Astrocyte (in vitro differentiated cells and primary cell): Measurements from ENCODE around the gene PTPN11. TPM values are rescaled to one million over a fixed set of nuclear protein-coding genes. Genes with fewer than 3 reads are reported as not detected.

Experiments
- DNase-seq: peaks from one replicate; pipeline ENCODE4 v3.0.0-alpha.2; 2010; ENCODE audit warnings: low read depth
- FAIRE-seq: peaks from 2 replicates; lab custom pipeline; 2011; peaks lifted over from hg19 to GRCh38; lab: Jason Lieb, UNC
- H2AFZ ChIP-seq: 2 replicates; pipeline ENCODE4 v1.6.0; 2012; ENCODE audit warnings: low read depth, low read length, inconsistent platforms
- H3K27ac ChIP-seq: 2 replicates; pipeline ENCODE4 v1.5.1; 2011; ENCODE audit warnings: low read depth, low read length, inconsistent platforms
- H3K27me3 ChIP-seq: 2 replicates; pipeline ENCODE4 v1.6.0; 2011; ENCODE audit warnings: low read length, inconsistent platforms; ENCODE audit not compliant: insufficient read depth
- H3K36me3 ChIP-seq: 2 replicates; pipeline ENCODE4 v1.5.1; 2011; ENCODE audit warnings: low read length, inconsistent platforms; ENCODE audit not compliant: insufficient read depth
- H3K4me1 ChIP-seq: 2 replicates; pipeline ENCODE4 v1.5.1; 2011; ENCODE audit warnings: low read length, inconsistent platforms; ENCODE audit not compliant: insufficient read depth
- H3K4me2 ChIP-seq: 2 replicates; pipeline ENCODE4 v1.6.0; 2012; ENCODE audit warnings: low read length, inconsistent platforms
- H3K4me3 ChIP-seq: 2 replicates; pipeline ENCODE4 v1.5.1; 2011; ENCODE audit warnings: low read depth, mild to moderate bottlenecking, low read length, inconsistent platforms; ENCODE audit not compliant: insufficient read depth
- H3K79me2 ChIP-seq: 2 replicates; pipeline ENCODE4 v1.6.0; 2012; ENCODE audit warnings: mild to moderate bottlenecking, low read length, inconsistent platforms; ENCODE audit not compliant: insufficient read depth
- H3K9ac ChIP-seq: 2 replicates; pipeline ENCODE4 v1.6.0; 2012; ENCODE audit warnings: mild to moderate bottlenecking, low read length, inconsistent platforms
- H3K9me3 ChIP-seq: 2 replicates; pipeline ENCODE4 v1.5.1; 2012; ENCODE audit warnings: low read depth, mild to moderate bottlenecking, low read length, inconsistent platforms; ENCODE audit not compliant: insufficient read depth
- H4K20me1 ChIP-seq: 2 replicates; pipeline ENCODE4 v1.6.0; 2012; ENCODE audit warnings: low read length, inconsistent platforms; ENCODE audit not compliant: insufficient read depth
- H3K27ac Mint-ChIP-seq: one replicate; pipeline ENCODE4 v1.8.0; 2021; ENCODE audit warnings: mild to moderate bottlenecking, mixed read lengths; ENCODE audit not compliant: unreplicated experiment
- H3K27me3 Mint-ChIP-seq: one replicate; pipeline ENCODE4 v1.8.0; 2021; ENCODE audit warnings: low read depth, mixed read lengths; ENCODE audit not compliant: unreplicated experiment
- H3K36me3 Mint-ChIP-seq: one replicate; pipeline ENCODE4 v1.8.0; 2021; ENCODE audit warnings: low read depth, mixed read lengths; ENCODE audit not compliant: unreplicated experiment
- H3K4me1 Mint-ChIP-seq: one replicate; pipeline ENCODE4 v1.8.0; 2021; ENCODE audit warnings: low read depth, mixed read lengths; ENCODE audit not compliant: unreplicated experiment
- H3K4me3 Mint-ChIP-seq: one replicate; pipeline ENCODE4 v1.8.0; 2021; ENCODE audit warnings: mild to moderate bottlenecking, moderate library complexity, mixed read lengths; ENCODE audit not compliant: unreplicated experiment
- H3K9me3 Mint-ChIP-seq: one replicate; pipeline ENCODE4 v1.8.0; 2021; ENCODE audit warnings: mild to moderate bottlenecking, mixed read lengths; ENCODE audit not compliant: unreplicated experiment
- EZH2 ChIP-seq: IDR thresholded peaks from 2 replicates; pipeline ENCODE4 v1.6.1; 2012; ENCODE audit warnings: mild to moderate bottlenecking, low read length, inconsistent platforms; ENCODE audit not compliant: insufficient read depth
- total RNA-seq: library from RNA; stranded (reverse); gene quantifications from 2 replicates; pipeline ENCODE4 v1.2.1, GENCODE V29; 2021
- TF ChIP-seq, protein P1 (sequence below): IDR thresholded peaks from 2 replicates; pipeline ENCODE4 v1.5.1; 2011; ENCODE audit warnings: low read depth, mild to moderate bottlenecking, inconsistent platforms, low read length, moderate library complexity; ENCODE audit not compliant: insufficient read depth

The PTPN11 gene
- total RNA-seq, 1 donor from 2014 or later: 143 TPM

DNA sequence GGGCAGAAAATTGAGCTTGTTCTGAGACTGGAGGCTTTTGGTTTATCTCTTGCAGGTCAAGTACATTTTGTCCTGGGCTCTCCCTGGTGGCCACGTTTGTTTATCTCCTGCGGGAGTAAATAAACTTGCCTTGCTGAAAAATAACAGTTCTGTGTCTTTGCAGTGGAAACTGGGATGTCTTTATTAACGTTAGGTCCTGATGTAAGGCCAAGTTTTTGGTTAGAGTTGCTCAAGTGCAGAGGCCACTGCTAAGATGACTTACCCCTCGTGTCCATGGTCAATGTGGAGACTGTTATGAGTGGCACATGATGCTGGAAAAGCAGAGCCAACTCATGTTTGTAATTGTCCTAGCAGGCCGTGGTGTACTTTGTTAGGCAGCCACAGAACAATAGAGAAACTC, 3.8 kb downstream of the PTPN11 start:
- Histone ChIP-seq H3K4me2 (no peak overlapping the region), H3K79me2 (peaks cover 88% of the 10 kb centered on the region), H3K9ac (no peak overlapping the region), H3K4me1 (peaks cover 7% of the 10 kb centered on the region), H3K27me3 (no peaks in the 10 kb centered on the region), H2AFZ (no peak overlapping the region), H3K27ac (no peak overlapping the region), H3K36me3 (no peaks in the 10 kb centered on the region), H3K4me3 (no peak overlapping the region), H4K20me1 (peaks cover 74% of the 10 kb centered on the region), H3K9me3 (no peaks in the 10 kb centered on the region)
- DNase-seq: no peak
- Mint-ChIP-seq H3K4me1 (peaks cover 19% of the 10 kb centered on the region), H3K4me3 (no peak overlapping the region), H3K36me3 (no peaks in the 10 kb centered on the region), H3K9me3 (no peaks in the 10 kb centered on the region), H3K27me3 (no peaks in the 10 kb centered on the region), H3K27ac (no peak overlapping the region)
- no peak for FAIRE-seq
- TF ChIP-seq EZH2: no peak
- TF ChIP-seq, protein P1, sequence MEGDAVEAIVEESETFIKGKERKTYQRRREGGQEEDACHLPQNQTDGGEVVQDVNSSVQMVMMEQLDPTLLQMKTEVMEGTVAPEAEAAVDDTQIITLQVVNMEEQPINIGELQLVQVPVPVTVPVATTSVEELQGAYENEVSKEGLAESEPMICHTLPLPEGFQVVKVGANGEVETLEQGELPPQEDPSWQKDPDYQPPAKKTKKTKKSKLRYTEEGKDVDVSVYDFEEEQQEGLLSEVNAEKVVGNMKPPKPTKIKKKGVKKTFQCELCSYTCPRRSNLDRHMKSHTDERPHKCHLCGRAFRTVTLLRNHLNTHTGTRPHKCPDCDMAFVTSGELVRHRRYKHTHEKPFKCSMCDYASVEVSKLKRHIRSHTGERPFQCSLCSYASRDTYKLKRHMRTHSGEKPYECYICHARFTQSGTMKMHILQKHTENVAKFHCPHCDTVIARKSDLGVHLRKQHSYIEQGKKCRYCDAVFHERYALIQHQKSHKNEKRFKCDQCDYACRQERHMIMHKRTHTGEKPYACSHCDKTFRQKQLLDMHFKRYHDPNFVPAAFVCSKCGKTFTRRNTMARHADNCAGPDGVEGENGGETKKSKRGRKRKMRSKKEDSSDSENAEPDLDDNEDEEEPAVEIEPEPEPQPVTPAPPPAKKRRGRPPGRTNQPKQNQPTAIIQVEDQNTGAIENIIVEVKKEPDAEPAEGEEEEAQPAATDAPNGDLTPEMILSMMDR: no peak

DNA sequence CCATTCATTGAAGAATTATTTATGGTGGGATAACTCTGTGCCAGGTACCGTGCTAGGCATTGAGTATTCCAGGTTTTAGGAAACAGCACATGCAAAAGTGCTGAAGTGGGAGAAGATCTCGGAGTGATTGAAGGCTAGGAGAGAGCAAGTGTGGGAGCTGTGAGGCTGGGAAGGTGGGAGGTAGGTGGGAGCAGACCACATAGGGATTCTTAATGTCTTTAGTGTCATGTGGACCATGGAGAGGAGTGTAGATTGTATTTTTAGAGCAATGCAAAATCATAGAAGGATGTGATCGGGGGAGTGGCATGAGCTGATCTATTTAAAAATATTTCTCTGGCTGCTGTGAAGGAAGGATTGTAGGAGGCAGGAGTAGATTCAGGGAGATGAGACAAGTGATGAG, 5.4 kb downstream of the PTPN11 start:
- no peaks in the 10 kb centered on the region for H3K36me3 Mint-ChIP-seq
- H3K9me3 ChIP-seq: no peaks in the 10 kb centered on the region
- H3K27me3 Mint-ChIP-seq: no peaks in the 10 kb centered on the region
- no peak for TF ChIP-seq EZH2
- TF ChIP-seq, protein P1: no peak
- no peaks in the 10 kb centered on the region for H3K36me3 ChIP-seq
- DNase-seq (no peak), FAIRE-seq (no peak)
- H3K4me1 Mint-ChIP-seq: peaks cover 19% of the 10 kb centered on the region
- peaks cover 96% of the 10 kb centered on the region for H3K79me2 ChIP-seq
- no peak overlapping the region for H3K27ac Mint-ChIP-seq
- no peaks in the 10 kb centered on the region for H3K9me3 Mint-ChIP-seq
- H3K4me2 ChIP-seq: no peak overlapping the region
- no peak overlapping the region for H3K9ac ChIP-seq
- no peak overlapping the region for H3K4me3 ChIP-seq
- H4K20me1 ChIP-seq: peaks cover 84% of the 10 kb centered on the region
- no peak overlapping the region for H3K27ac ChIP-seq
- no peaks in the 10 kb centered on the region for H3K27me3 ChIP-seq
- H2AFZ ChIP-seq: no peak overlapping the region
- H3K4me3 Mint-ChIP-seq: no peak overlapping the region
- H3K4me1 ChIP-seq: peaks cover 4% of the 10 kb centered on the region

DNA sequence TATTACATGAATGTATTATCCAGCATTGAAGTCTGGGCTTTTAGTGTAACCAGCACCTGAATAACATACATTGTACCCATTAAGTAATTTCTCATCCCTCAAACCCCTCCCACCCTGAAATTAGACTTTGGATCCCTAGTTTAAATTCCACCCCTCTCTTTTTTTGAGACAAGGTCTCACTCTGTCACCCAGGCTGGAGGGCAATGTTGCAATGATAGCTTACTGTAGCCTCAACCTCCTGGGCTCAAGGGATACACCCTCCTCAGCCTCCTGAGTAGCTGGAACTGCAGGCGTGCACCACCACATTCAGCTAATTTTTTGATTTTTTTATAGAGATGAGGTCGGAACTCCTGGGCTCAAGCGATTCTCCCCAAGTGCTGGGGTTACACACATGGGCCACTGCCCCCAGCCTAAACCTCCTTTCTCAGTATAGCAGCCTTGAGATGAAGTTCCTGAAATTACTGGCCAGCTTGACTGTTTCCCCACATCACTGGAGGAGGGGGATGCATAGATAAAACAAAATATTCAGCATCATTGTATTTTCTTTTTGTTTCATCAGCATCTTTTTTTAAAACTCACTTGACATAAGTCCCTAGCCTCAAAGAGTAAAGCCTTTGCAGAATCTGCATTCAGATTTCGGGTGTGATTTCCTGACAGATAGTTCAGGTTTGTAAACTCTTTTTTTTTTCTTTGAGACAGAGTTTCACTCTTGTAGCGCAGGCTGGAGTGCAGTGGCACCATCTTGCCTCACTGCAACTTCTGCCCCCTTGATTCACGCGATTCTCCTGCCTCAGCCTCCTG, 7.0 kb downstream of the PTPN11 start:
- Histone ChIP-seq H3K36me3 (no peaks in the 10 kb centered on the region), H3K9ac (no peak overlapping the region), H3K27me3 (no peaks in the 10 kb centered on the region), H3K9me3 (no peaks in the 10 kb centered on the region), H3K4me3 (no peak overlapping the region), H3K4me2 (no peak overlapping the region), H3K79me2 (peaks cover 96% of the 10 kb centered on the region), H3K4me1 (peaks cover under 1% of the 10 kb centered on the region), H3K27ac (no peak overlapping the region), H4K20me1 (peaks cover 87% of the 10 kb centered on the region), H2AFZ (no peak overlapping the region)
- no peaks in the 10 kb centered on the region for H3K27me3 Mint-ChIP-seq
- H3K4me3 Mint-ChIP-seq: no peak overlapping the region
- TF ChIP-seq EZH2: no peak
- TF ChIP-seq, protein P1: no peak
- H3K9me3 Mint-ChIP-seq: no peaks in the 10 kb centered on the region
- H3K4me1 Mint-ChIP-seq: peaks cover 9% of the 10 kb centered on the region
- H3K36me3 Mint-ChIP-seq: no peaks in the 10 kb centered on the region
- no peak overlapping the region for H3K27ac Mint-ChIP-seq
- no peak for DNase-seq
- no peak for FAIRE-seq
